ENCODE results near the gene NDUFS4.

The NDUFS4 gene

DNA sequence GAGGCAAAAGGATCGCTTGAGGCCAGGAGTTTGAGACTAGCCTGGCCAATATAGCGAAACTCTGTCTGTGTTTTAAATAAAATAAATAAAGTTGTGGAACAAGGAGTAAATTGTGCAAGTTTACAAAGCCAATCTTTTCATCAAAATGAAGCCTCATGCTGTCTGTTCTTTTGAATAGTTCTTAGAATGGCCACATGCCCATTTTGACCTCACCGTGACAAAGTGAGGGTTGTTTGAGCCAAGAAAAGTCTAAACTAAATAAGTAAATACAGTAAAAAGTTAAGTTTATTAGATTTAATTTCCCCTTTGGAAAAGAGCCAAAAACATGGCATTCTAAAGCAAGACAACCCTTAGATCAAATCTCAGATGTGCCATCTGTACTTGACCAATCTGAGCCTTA lies 165.7 kb downstream of the NDUFS4 start:
- no peaks in the 10 kb centered on the region for H3K36me3 Mint-ChIP-seq (ENCODE audit: low read depth)
- no peak for DNase-seq
- H3K4me3 Mint-ChIP-seq, result no peak overlapping the region
- H3K27me3 Mint-ChIP-seq, result peaks cover 4% of the 10 kb centered on the region
- no peak overlapping the region for H3K27ac Mint-ChIP-seq
- no peaks in the 10 kb centered on the region for H3K4me1 Mint-ChIP-seq (ENCODE audit: low read depth)
- peaks cover 36% of the 10 kb centered on the region for H3K9me3 Mint-ChIP-seq

DNA sequence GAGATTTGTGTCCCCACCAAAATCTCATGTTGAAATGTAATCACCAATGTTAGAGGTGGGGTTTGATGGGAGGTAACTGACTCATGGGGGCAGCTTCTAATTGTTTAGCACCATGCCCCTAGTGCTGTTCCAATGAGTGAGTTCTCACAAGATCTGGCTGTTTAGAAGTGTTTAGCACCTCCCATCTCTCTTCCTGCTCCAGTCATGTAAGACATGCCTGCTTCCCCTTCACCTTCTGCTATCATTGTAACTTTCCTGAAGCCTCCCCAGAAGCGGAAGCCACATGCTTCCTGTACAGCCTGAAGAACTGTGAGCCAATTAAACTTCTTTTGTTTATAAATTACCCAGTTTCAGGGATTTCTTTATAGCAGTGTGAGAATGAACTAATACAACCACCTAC lies 170.5 kb downstream of the NDUFS4 start:
- Mint-ChIP-seq H3K27me3 (peaks cover 4% of the 10 kb centered on the region), H3K9me3 (peaks cover 11% of the 10 kb centered on the region), H3K4me3 (no peak overlapping the region), H3K4me1 (ENCODE audit: low read depth) (no peaks in the 10 kb centered on the region), H3K36me3 (ENCODE audit: low read depth) (no peaks in the 10 kb centered on the region), H3K27ac (no peak overlapping the region)
- no peak for DNase-seq

Measured in activated T-cell treated with anti-CD3 and anti-CD28 coated beads, Interleukin-2, amount 50 U/mL, for 24 hours (primary cell).